Activated naive CD4-positive, alpha-beta T cell treated with Interleukin-2 at 50 U/mL for 16 hours (primary cell): ENCODE measurements around the gene FZD10.

Experiments
- DNase-seq: peaks from one replicate; pipeline ENCODE4 v3.0.0-alpha.2; 2020

FZD10 gene

DNA sequence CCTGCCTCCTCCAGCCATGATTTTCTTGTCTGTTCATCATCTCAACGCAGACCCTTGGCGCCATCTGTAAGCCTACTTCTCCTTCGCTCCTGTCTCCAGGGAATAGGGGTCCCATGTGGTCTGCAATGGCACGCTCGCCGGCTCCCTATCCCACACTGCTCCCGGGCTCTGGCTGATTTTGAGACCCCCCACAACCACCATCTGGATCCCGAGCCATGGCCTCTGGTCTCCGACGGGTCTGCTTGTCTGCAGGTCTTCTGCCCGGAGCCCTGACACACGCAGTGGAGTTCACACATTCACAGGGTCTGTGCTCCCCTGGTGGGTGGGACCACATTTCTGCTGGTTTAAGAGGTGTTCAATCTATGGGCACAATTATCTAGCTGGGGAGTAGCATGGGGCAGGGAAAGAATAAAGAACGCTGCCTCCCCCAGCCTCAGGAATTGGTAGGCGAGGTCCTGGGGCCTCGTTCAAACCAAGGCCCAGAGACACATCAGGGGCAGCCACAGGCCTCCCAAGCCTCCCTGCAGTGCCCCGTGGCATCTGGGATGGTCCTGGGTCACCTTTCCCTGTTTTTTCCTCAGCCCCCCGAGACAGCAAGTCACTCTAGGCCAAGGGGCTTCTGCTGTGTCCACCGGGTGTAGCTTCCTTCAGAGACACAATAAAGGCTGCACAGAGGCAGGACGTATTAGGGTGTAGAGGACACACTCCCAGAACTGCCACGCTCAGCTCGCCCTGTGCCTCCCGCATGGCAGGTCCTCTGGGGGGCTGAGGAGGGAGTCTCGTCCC lies 21.5 kb downstream of the FZD10 start:
- no peak for DNase-seq

DNA sequence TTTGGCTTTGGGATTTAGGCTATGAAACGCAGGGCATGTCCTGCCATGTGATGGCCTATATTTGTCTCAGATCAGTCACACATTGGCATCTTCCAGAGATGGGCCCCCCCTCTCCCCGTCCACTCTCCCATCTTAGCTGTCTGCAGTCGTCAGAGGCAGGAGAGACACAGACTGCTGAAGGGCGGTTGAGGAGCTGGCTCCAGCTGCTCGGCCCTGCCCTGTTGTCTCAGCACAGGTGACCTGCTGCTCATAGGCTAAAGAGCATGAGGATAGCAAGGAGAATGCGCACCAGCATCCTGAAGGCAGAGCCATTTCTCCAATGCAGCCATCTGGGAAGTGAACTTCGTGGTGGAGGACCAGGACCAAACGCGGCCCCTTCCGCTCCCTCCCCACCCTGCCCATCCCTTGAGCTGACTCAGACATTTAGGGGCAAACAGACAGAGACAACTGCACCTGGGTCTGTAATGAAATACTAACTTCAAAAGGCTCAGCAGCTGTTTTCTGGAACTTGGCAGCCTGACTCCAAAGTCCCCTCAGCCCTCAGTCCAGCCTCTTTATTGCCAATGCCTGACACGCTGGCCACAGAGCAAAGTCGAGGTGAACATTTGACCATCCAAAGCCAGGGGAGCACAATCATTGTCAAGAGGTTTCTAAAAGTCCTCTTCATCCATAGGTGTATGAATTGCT lies 22.3 kb downstream of the FZD10 start:
- no peak for DNase-seq

DNA sequence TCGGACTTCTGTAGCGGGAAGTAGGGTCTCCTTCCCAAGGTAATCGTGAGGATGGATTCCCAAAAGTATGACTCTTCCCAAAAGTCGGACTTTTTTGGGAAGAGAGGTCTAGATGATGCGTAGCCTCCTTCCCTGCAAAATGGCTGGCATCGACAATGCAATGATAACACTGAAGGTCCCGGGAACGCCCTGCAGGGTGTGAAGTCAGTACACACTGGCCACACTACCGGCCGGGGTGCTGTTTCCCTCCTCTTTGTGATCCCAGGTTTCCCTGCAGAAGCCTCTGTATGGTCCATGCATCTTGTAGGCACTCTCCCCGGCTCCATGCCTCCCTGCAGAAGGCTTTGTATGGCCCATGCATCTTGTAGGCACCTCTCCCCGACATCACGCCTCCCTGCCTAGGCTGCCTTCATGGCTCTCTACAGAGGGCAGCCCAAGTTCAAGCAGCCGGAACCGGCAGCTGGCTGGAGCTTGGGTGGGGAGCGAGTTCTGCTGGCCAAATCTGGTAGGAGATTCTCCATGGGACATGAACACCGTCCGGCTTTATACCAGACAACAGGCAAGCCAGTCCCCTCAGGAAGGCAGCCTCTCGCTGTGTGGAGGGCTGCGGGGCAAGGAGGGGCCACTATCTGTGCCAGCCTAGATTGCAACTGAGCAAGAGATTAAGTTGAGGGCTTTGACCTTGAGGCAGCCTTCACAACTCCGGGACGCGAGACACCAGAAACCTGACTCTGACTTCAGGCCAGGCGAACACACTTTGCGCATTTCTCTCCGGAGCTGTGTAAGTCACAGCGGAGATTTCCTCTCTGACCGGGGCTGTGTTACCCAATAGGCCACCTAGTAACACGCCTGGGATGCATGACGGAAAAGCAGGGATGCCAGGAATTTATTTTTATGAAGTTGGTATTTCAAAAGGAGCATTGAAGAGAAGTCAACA lies 23.5 kb downstream of the FZD10 start:
- DNase-seq = no peak

GRCh38 chr12:130186651-130187268 lies 24.5 kb downstream of the FZD10 start:
- DNase-seq = no peak

DNA sequence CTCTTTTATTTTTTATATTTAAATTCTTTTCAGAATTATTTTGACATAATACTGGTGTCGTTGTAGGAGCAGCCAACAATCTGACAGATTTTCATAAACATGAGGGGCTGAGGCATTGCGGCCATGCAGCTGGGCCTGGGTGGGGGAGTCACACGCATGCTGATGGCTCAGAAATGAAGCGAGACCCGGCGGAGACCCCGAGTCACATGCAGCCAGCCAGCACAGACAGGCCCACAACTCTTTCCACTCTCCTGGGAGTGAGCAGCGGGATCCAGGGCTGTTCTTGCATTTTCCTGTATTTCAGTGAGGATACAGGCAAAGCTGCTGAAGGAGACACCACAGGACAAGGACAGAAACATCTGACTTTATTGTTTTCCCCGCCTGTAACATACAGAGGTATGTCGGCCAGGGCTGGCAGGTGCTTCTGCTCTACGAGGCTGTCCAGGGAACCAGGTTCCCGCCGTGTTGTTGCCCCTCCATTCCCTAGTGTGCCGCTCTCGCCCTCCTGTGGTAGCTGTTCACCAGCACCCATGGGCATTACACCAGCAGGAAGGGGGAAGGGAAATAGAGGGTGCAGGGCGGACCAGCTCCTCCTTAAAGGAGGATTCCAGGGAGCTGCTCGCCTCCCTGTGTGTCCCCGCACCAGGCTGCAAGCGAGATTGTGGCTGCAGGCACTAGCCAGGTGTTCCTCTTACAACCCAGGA lies 30.5 kb downstream of the FZD10 start:
- no peak for DNase-seq

DNA sequence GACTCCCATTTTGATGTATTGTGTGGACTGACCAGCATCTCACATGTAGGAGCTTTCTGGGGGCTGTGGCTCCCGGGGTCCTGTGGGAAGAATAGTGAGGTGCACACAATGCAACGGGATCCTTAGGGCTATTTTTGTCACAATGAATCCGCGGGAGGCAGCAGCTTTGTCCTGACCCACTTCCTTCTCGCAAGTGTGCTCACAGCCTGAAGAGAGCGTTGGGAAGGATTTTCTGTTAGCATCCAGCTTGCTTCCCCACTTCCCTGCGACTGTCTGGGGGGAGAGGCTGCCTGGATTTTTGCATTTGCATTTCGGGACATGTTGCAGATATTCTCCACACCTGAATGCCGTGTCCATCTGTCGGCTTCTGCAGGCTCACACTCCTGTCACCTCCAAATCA lies 31.9 kb downstream of the FZD10 start:
- DNase-seq = no peak

- DNase-seq = no peak
Observed at GRCh38 chr12:130195369-130195768, 33.1 kb downstream of the FZD10 start.

- no peak for DNase-seq
Observed at GRCh38 chr12:130195776-130196175, 33.5 kb downstream of the FZD10 start.

DNA sequence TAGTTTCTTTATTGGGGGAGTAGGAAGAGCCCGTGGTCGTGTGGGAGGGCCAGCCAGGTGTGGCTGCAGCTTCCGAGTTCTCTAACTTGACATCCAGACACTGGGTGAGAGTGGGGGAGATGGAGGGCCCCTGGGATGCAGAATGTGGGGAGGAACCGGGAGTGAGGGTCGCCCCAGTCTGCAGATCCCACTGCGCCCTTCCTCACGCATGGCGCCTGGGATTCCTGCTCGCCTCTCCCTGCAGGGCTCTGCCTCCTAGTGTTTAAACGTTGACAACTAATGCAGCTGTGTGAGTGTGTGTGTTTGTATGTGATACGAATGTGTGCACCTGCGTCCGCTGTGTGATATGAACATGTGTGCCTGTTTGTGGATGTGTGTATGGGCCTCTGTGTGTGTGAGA lies 34.6 kb downstream of the FZD10 start:
- no peak for DNase-seq

DNA sequence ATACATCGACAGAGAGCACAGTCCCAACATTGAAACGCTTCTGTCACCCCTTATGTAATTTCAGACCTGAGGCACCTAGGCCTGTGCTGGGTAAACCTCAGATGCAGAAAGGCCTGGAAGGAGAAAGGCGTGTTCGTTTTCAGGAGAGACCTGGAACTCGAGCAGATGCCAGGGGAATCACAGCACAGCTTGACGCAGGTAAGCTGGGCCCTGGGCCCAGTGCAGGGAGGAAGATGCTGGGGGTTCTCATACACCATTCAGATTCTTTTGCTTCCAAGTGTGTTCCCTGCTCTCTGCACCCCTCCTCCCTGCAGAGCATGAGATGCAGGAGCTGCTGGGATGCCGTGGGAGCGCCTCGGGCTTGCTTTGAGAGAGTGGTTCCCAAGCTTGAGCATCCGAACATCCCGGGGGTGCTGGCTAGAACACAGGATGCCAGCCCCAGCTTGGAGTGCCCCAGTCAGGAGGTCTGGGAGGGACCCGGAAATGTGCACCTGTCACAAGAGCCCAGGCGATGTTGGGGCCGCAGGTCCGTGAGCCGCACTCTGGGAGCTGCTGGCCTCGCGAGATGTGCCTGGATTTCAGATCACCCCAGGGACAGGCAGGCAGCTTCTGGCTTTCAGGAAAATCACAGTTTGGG lies 35.9 kb downstream of the FZD10 start:
- no peak for DNase-seq

- no peak for DNase-seq
Observed at GRCh38 chr12:130198663-130199060, 36.4 kb downstream of the FZD10 start.

GRCh38 chr12:130199581-130200390 lies 37.5 kb downstream of the FZD10 start:
- DNase-seq = no peak

DNA sequence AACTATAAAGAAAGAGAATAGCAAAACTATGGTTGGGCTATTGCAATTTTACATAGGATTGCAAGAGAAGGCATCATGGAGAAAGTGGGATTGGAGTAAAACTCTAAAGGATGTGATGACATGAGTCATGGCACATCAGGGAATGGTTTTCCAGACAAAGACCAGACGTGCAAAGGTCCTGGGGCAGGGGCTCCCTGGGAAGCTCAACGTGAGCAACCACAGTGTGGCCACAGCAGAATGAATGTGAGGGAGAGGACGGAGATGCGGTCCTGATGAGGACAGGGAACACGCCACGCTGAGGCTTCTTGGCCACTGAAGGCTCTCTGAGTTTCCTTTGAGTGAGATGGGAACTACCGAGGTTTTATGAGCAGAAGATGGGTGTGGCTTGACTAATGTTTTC lies 38.2 kb downstream of the FZD10 start:
- no peak for DNase-seq

- no peak for DNase-seq
Observed at GRCh38 chr12:130201037-130201436, 38.8 kb downstream of the FZD10 start.

GRCh38 chr12:130202201-130202600 lies 39.9 kb downstream of the FZD10 start:
- no peak for DNase-seq

- no peak for DNase-seq
Observed at GRCh38 chr12:130203151-130203550, 40.9 kb downstream of the FZD10 start.

DNA sequence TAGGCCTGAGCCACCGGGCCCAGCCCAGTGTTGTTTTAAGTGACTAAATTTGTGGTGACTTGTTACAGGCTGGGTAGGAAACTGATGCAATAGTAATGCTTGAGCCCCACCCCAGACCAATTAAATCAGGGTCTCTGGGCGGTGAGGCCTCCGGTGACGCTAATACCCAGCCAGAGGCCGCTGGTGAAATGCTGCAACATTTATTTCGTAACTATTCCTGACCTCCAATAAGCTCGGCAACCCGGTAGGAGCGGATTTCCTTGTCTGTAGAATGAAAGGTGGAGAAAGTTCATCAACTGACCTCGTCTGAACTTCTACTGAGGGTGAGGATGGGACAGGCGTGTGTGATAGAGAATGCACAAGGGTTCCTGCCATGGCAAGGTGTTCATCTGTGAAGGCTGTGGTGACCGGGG lies 42.3 kb downstream of the FZD10 start:
- DNase-seq = no peak

GRCh38 chr12:130205495-130205894 lies 43.2 kb downstream of the FZD10 start:
- no peak for DNase-seq

DNA sequence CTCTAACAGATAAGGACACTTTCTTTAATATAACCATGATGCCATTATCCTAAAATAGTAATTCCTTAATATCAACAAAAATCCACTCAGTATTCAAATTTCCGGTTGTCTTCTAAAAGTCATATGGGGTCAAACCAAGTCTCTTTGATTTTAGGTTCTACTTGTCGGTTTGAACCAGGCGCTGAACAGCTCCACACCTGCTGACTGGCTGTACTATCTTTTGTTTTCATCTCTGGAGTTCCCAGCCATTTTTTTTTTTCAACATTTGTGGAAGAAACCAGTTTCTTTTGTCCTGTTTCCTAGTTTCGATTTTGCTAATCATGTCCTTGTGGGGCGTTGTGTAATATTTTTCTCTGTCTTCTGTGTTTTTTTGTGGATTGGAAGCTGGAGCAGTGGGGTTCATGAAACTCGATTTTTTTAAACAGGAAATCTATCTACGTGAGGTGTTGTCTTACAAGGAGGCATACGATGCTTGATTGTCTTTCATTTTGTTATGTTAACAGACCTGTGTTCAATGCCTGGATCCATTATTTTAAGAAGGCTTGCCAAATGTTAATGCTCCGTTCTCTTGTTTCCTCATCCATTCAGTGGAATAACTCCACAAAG lies 50.2 kb downstream of the FZD10 start:
- DNase-seq = no peak

DNA sequence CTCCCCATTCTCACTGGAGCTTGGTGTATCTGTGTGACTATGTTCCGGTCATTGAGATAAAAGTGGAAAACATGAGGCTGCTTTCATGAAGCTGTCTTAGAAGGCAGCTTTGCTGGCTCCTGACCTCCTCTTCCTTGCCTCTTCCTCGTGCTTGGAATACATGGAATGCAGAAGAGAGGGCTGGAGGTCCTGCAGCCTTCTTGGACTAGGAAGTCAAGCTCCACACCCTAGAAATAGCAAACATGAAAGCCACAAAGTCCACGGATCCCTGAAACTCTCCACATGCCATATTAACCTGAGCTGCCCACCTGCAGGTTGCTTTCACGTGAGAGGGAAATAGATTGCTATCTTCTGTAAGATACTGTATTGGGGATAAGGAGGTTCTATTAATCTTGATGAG lies 51.0 kb downstream of the FZD10 start:
- DNase-seq = no peak
